ENCODE data around the gene RIT2.

- TF ChIP-seq CTCF (IDR thresholded peaks at IDR 0.05; ENCODE audit: low read length) (no peak), EZH2 (IDR thresholded peaks at IDR 0.05; ENCODE audit: borderline replicate concordance, low read length) (no peak)
Observed at GRCh38 chr18:43007365-43007764, 108.1 kb downstream of the RIT2 start.

Data from OCI-LY1 (cell line).